Measurements from ENCODE around the gene TMEM132A. TPM values are rescaled to one million over a fixed set of nuclear protein-coding genes. Genes with fewer than 3 reads are reported as not detected.

Gene TMEM132A
- total RNA-seq, 1 experiment from 2014 or later, result 95.5 TPM

DNA sequence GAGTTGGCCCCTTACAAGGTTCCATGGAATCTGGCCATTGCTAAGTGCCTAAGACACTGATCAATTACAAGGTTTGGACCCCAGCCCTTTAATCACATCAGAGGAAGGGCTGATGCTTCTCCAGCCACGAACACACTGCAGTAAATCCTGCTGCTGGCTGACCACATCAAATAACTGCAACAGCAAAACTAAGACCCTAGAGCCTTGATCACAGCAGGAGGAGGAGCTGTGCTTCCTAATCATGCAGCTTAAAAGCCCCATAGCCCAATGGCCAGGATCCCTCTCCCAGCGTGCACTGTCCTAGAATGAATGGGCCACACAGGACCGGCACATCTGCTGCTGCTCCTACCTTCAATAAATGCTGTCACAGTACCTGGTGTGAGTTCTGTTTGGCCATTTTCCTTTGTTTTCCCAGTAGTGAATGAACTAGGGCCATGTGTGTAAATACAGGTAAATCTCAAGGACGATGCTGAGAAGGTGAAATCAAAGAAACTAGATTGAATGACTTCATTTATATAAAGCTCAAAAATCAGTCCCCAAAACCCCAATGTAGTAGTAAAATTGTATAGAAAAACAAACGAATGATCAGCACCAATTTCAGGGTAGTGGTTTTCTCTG lies 44.2 kb upstream of the TMEM132A start:
- H3K18ac ChIP-seq (ENCODE audit: insufficient read length, low read depth, low read length), result no peak overlapping the region
- no peaks in the 10 kb centered on the region for H3K23me2 ChIP-seq (ENCODE audit: insufficient read length, low read depth, low read length, poor library complexity, severe bottlenecking)
- no peaks in the 10 kb centered on the region for H3K4me1 Mint-ChIP-seq
- H2BK5ac ChIP-seq (ENCODE audit: insufficient read length, low read length), result no peak overlapping the region
- no peak overlapping the region for H3K4me2 ChIP-seq (ENCODE audit: insufficient read depth, insufficient read length, low read length)
- no peak overlapping the region for H2BK12ac ChIP-seq (ENCODE audit: insufficient read length, low read depth, low read length)
- H3K4me1 ChIP-seq (ENCODE audit: insufficient read depth, low read length), result no peaks in the 10 kb centered on the region
- no peaks in the 10 kb centered on the region; a peak in 1 of 5 replicates for H3K9me3 Mint-ChIP-seq
- no peaks in the 10 kb centered on the region for H3K27me3 Mint-ChIP-seq (ENCODE audit: low read depth)
- H3K56ac ChIP-seq (ENCODE audit: insufficient read length, low read depth, low read length), result no peak overlapping the region
- H2BK120ac ChIP-seq (ENCODE audit: low read depth, low read length, poor library complexity, severe bottlenecking), result no peak overlapping the region
- TF ChIP-seq CTCF (conservative IDR thresholded peaks at IDR 0.05), result no peak
- H3K27ac Mint-ChIP-seq, result no peak overlapping the region
- no peak overlapping the region for H3T11ph ChIP-seq (ENCODE audit: low read length)
- no peak overlapping the region for H3K4ac ChIP-seq (ENCODE audit: low read depth, low read length)
- no peak overlapping the region for H2BK20ac ChIP-seq (ENCODE audit: low read depth, low read length, poor library complexity, severe bottlenecking)
- no peaks in the 10 kb centered on the region for H3K79me2 ChIP-seq (ENCODE audit: insufficient read depth, low read length)
- DNase-seq, result no peak
- no peak overlapping the region for H2AK5ac ChIP-seq (ENCODE audit: insufficient read length, low read length)
- H3K9me3 ChIP-seq (ENCODE audit: control insufficient read depth, low read depth, low read length), result no peaks in the 10 kb centered on the region
- no peak overlapping the region for H4K5ac ChIP-seq (ENCODE audit: insufficient read length, low read depth, low read length)
- H2AFZ ChIP-seq (ENCODE audit: low read length), result no peak overlapping the region
- H3K4me3 Mint-ChIP-seq, result no peak overlapping the region
- H2BK15ac ChIP-seq (ENCODE audit: low read depth, low read length), result no peak overlapping the region
- H3K27me3 ChIP-seq (ENCODE audit: insufficient read depth, low read length), result no peaks in the 10 kb centered on the region
- H4K8ac ChIP-seq (replicated peaks; ENCODE audit: insufficient read length, low read depth, low read length), result no peak overlapping the region
- H4K20me1 ChIP-seq (ENCODE audit: control insufficient read depth, insufficient read depth, insufficient read length), result peaks cover 2% of the 10 kb centered on the region
- H3K23ac ChIP-seq (ENCODE audit: insufficient read length, low read depth, low read length), result no peak overlapping the region
- no peak overlapping the region for H4K91ac ChIP-seq (ENCODE audit: insufficient read length, low read depth, low read length)
- H3K14ac ChIP-seq (ENCODE audit: insufficient read depth, low read length), result no peak overlapping the region
- no peaks in the 10 kb centered on the region for H3K79me1 ChIP-seq (ENCODE audit: insufficient read depth, low read depth, low read length, poor library complexity, severe bottlenecking)
- H3K27ac ChIP-seq (ENCODE audit: insufficient read length, low read depth, low read length), result no peak overlapping the region
- WGBS (ENCODE audit: extremely low coverage, insufficient read length, low lambda C conversion rate), result no CpG with 5 or more reads among the region's 5 CpGs
- peaks cover 0 to 16% (median 2%) of the 10 kb centered on the region in 3 experiments; a peak in 3 of 7 replicates for H3K36me3 Mint-ChIP-seq (ENCODE audit: insufficient read depth in 1 of 3, low read depth in 3 of 3)
- H3K9ac ChIP-seq (ENCODE audit: extremely low read depth, insufficient read length, low read length), result no peak overlapping the region
